Endothelial cell of umbilical vein (primary cell): ENCODE data around the gene HS6ST2.
A peak's percentile ranks its signal among the peaks of the same experiment; 100 is the strongest.

Experiments
- EZH2 ChIP-seq: IDR thresholded peaks from 2 replicates; pipeline ENCODE4 v1.6.1; 2012; ENCODE audit warnings: borderline replicate concordance, low read depth, mild to moderate bottlenecking, moderate library complexity, low read length, inconsistent platforms; ENCODE audit not compliant: severe bottlenecking
- FOS ChIP-seq: IDR thresholded peaks from 2 replicates; pipeline ENCODE4 v1.6.1; 2011; ENCODE audit warnings: mild to moderate bottlenecking, low read length, moderate library complexity, borderline replicate concordance; ENCODE audit not compliant: insufficient read depth
- GATA2 ChIP-seq: IDR thresholded peaks from 2 replicates; pipeline ENCODE4 v1.7.0; 2011; ENCODE audit warnings: low read depth, mild to moderate bottlenecking, moderate library complexity, mixed read lengths, low read length; ENCODE audit not compliant: insufficient read length, insufficient read depth
- JUN ChIP-seq: IDR thresholded peaks from 2 replicates; pipeline ENCODE4 v1.6.1; 2011; ENCODE audit warnings: borderline replicate concordance, low read depth; ENCODE audit not compliant: insufficient read length, insufficient read depth
- POLR2A ChIP-seq: IDR thresholded peaks from 2 replicates; pipeline ENCODE4 v1.6.1; 2012; ENCODE audit warnings: low read depth, mild to moderate bottlenecking, control low read depth, low read length
- POLR2AphosphoS5 ChIP-seq: IDR thresholded peaks from 2 replicates; pipeline ENCODE4 v1.6.1; 2012; ENCODE audit warnings: low read depth, mild to moderate bottlenecking, control low read depth, low read length, moderate library complexity; ENCODE audit not compliant: insufficient read depth
- TF ChIP-seq, protein P1 (sequence below), 2 donors: IDR thresholded peaks; 1 replicate in 1 of 2; 2 replicates in 1 of 2; pipeline ENCODE4 v1.5.1; 2011; ENCODE audit warnings: low read length in 2 of 2, mild to moderate bottlenecking in 2 of 2, moderate library complexity in 2 of 2, control low read depth in 1 of 2, inconsistent platforms in 1 of 2, low read depth in 1 of 2; ENCODE audit not compliant: insufficient read depth in 1 of 2; ENCODE audit errors: extremely low read depth in 1 of 2

DNA sequence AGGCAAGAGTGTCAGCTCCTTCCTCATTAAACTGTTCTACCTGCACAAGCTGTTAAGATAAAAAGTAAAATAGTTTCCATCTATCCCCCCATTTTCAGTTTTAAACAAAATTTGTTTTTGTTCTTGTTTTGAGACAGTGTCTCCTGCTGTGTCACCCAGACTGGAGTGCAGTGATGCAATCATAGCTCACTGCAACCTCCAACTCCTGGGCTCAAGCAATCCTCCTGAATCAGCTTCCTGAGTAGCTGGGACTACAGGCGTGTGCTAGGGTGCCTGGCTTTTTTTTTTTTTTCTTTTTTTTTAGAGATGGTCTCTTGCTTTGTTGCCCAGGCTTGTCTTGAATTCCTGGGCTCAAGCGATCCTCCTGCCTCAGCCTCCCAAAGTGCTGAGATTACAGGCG lies 105.4 kb downstream of the HS6ST2 start:
- TF ChIP-seq, protein P1, sequence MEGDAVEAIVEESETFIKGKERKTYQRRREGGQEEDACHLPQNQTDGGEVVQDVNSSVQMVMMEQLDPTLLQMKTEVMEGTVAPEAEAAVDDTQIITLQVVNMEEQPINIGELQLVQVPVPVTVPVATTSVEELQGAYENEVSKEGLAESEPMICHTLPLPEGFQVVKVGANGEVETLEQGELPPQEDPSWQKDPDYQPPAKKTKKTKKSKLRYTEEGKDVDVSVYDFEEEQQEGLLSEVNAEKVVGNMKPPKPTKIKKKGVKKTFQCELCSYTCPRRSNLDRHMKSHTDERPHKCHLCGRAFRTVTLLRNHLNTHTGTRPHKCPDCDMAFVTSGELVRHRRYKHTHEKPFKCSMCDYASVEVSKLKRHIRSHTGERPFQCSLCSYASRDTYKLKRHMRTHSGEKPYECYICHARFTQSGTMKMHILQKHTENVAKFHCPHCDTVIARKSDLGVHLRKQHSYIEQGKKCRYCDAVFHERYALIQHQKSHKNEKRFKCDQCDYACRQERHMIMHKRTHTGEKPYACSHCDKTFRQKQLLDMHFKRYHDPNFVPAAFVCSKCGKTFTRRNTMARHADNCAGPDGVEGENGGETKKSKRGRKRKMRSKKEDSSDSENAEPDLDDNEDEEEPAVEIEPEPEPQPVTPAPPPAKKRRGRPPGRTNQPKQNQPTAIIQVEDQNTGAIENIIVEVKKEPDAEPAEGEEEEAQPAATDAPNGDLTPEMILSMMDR (IDR thresholded peaks at IDR 0.05; ENCODE audit: extremely low read depth in 1 of 2, insufficient read depth in 1 of 2, low read depth in 1 of 2, low read length in 2 of 2): no peak
- TF ChIP-seq POLR2AphosphoS5 (no peak), POLR2A (no peak), EZH2 (no peak), JUN (no peak), FOS (peak; percentile 44), GATA2 (no peak)
